ENCODE results near the gene NCOA3.
"Not testable (repeated sequence)": the region's sequence is repeated elsewhere in the genome, so short reads cannot be mapped to it uniquely, and the experiment has no call there.

Gene NCOA3

GRCh38 chr20:47540443-47541354, 39.0 kb downstream of the NCOA3 start:
- no peak for DNase-seq (ENCODE audit: low read depth)

- no peak for DNase-seq (ENCODE audit: low read depth)
Observed at GRCh38 chr20:47541355-47541922, 39.8 kb downstream of the NCOA3 start.

GRCh38 chr20:47543006-47543431, 41.3 kb downstream of the NCOA3 start:
- no peak for DNase-seq (ENCODE audit: low read depth)

- no peak for DNase-seq (ENCODE audit: low read depth)
Observed at GRCh38 chr20:47544240-47544639, 42.6 kb downstream of the NCOA3 start.

- DNase-seq (ENCODE audit: low read depth): no peak
Observed at GRCh38 chr20:47544852-47545251, 43.2 kb downstream of the NCOA3 start.

- DNase-seq (ENCODE audit: low read depth): no peak
Observed at GRCh38 chr20:47545499-47545898, 43.8 kb downstream of the NCOA3 start.

- peak; percentile 65 for DNase-seq (ENCODE audit: low read depth)
Observed at GRCh38 chr20:47546184-47547033, 44.7 kb downstream of the NCOA3 start.

GRCh38 chr20:47547034-47547387, 45.3 kb downstream of the NCOA3 start:
- no peak for DNase-seq (ENCODE audit: low read depth)

- no peak for DNase-seq (ENCODE audit: low read depth)
Observed at GRCh38 chr20:47549671-47550070, 48.0 kb downstream of the NCOA3 start.

GRCh38 chr20:47551222-47551621, 49.5 kb downstream of the NCOA3 start:
- no peak for DNase-seq (ENCODE audit: low read depth)

- DNase-seq (ENCODE audit: low read depth): no peak
Observed at GRCh38 chr20:47551841-47552240, 50.2 kb downstream of the NCOA3 start.

GRCh38 chr20:47552996-47553395, 51.3 kb downstream of the NCOA3 start:
- no peak for DNase-seq (ENCODE audit: low read depth)

- not testable (repeated sequence) for DNase-seq (ENCODE audit: low read depth)
Observed at GRCh38 chr20:47553594-47554235, 52.0 kb downstream of the NCOA3 start.

GRCh38 chr20:47554283-47554682, 52.6 kb downstream of the NCOA3 start:
- not testable (repeated sequence) for DNase-seq (ENCODE audit: low read depth)

GRCh38 chr20:47557218-47557617, 55.5 kb downstream of the NCOA3 start:
- DNase-seq (ENCODE audit: low read depth): no peak

- no peak for DNase-seq (ENCODE audit: low read depth)
Observed at GRCh38 chr20:47557791-47558190, 56.1 kb downstream of the NCOA3 start.

GRCh38 chr20:47558295-47559066, 56.8 kb downstream of the NCOA3 start:
- DNase-seq (ENCODE audit: low read depth): peak; percentile 57

GRCh38 chr20:47559141-47559540, 57.5 kb downstream of the NCOA3 start:
- DNase-seq (ENCODE audit: low read depth): no peak

- peak; percentile 57 for DNase-seq (ENCODE audit: low read depth)
Observed at GRCh38 chr20:47561180-47561579, 59.5 kb downstream of the NCOA3 start.

GRCh38 chr20:47561603-47562583, 60.2 kb downstream of the NCOA3 start:
- no peak for DNase-seq (ENCODE audit: low read depth)

Data from GM04503 (cell line).